ENCODE data around the gene RXFP1.

- TF ChIP-seq USF2 (IDR thresholded peaks at IDR 0.05; ENCODE audit: borderline replicate concordance, low read depth, low read length), result no peak
- no peak for TF ChIP-seq RXRA (IDR thresholded peaks at IDR 0.05; ENCODE audit: borderline replicate concordance, low read depth)
- TF ChIP-seq EZH2phosphoT487 (IDR thresholded peaks at IDR 0.05; ENCODE audit: borderline replicate concordance, low read depth), result no peak
- no peak for TF ChIP-seq RAD21 (IDR thresholded peaks at IDR 0.05; ENCODE audit: low read length)
- TF ChIP-seq, protein P1, sequence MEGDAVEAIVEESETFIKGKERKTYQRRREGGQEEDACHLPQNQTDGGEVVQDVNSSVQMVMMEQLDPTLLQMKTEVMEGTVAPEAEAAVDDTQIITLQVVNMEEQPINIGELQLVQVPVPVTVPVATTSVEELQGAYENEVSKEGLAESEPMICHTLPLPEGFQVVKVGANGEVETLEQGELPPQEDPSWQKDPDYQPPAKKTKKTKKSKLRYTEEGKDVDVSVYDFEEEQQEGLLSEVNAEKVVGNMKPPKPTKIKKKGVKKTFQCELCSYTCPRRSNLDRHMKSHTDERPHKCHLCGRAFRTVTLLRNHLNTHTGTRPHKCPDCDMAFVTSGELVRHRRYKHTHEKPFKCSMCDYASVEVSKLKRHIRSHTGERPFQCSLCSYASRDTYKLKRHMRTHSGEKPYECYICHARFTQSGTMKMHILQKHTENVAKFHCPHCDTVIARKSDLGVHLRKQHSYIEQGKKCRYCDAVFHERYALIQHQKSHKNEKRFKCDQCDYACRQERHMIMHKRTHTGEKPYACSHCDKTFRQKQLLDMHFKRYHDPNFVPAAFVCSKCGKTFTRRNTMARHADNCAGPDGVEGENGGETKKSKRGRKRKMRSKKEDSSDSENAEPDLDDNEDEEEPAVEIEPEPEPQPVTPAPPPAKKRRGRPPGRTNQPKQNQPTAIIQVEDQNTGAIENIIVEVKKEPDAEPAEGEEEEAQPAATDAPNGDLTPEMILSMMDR (IDR thresholded peaks at IDR 0.05), result no peak
Observed at GRCh38 chr4:158630893-158631292, 109.2 kb downstream of the RXFP1 start.

Data from SK-N-SH (cell line).